T follicular helper cell (primary cell): ENCODE data around the gene ZXDC.

ENCODE experiments used
- DNase-seq: peaks from one replicate; pipeline ENCODE4 v3.0.0-alpha.2; 2020; ENCODE audit warnings: low read depth

ZXDC gene

DNA sequence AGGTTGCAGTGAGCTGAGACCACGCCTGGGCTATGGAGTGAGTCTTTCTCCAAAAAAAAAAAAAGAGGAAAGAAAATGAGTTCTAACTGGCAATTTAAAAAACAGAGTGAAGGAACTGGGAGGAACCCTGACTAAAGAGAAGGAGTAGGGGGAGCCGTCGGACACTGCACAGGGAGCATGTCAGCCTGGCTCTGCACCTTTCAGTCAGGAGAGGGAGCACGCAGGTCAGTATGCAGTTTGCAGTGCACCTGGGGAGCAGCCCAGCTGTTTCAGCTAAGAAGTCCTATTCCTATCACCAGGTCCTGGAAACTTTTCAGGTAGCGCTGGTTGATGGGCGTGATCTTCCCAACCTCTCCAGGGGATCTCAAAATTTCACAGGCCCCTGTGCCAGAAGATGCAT lies 14.9 kb upstream of the ZXDC start:
- DNase-seq, result no peak

- DNase-seq, result no peak
Measured at GRCh38 chr3:126488886-126489569, 13.3 kb upstream of the ZXDC start.

DNA sequence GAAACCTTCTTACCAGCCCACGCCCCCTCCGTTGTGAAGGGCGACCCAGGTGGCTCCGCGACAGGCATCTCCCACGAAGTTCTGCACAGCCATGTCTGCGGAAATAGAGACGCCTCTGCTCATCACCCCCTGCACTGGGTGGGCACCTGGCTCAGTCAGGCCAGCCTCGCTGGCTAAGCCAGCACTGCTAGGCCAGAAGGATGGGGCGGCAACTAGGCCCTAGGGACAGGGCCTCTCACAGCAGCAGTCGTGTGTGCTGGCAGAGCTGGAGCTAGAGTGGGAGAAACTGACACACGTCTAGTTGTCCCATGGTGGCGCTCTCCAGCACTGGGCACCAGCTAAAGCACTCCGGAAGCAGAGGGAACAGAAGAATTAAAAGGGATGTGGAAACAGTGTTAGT lies 12.5 kb upstream of the ZXDC start:
- no peak for DNase-seq

DNA sequence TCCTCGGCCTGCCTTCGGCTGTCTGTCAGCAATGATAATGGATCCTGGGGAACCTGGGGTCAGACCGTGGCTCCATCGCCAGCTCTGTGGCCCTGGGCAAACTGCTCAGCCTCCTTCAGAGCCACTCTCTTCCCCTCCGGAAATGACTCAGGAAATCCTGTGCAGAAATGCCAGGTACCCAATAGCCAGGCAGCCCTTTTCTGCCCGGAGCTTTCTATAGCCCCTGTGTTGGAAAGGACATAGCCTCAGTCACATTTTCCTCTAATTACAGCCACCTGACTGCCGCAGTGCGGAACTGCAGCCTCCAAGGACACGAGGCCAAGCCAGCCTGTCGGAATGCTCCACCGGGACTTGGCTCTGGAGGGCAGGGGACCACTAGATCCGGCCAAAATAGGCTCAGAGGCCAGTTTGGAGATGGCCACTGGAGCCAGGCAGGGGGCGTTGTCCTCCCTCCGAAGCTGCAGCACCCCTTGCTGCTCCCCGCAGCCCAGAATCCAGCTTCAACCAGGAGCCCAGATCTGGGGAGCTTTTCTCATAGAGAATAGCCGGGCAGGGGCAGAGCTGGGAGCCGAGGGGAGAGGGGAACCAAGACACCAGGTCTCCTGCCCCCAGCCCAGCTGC lies 11.6 kb upstream of the ZXDC start:
- no peak for DNase-seq

DNA sequence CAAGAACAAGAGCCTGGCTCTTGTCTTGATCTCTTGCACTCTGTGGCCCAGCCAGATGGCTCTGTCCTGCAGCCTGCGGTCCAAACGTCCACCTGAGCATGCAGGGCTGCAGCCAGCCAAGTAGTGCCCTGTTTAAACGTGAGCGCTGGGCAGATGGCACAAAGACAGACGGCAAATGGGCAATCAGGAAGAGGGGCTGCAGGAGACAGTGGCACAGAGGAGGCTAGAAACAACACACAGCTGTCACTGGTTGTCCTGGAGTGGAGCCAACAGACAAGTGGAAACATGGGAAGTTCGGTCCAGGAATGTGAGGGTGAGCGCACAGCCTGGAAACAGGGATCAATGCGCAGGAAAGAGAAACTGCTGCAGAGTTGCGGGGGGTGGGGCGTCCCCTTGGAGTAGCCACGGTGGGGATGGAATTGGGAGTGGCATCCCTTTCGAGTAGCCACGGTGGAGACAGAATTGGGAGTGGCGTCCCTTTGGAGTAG lies 10.7 kb upstream of the ZXDC start:
- no peak for DNase-seq

- no peak for DNase-seq
Measured at GRCh38 chr3:126485956-126486355, 10.3 kb upstream of the ZXDC start.

DNA sequence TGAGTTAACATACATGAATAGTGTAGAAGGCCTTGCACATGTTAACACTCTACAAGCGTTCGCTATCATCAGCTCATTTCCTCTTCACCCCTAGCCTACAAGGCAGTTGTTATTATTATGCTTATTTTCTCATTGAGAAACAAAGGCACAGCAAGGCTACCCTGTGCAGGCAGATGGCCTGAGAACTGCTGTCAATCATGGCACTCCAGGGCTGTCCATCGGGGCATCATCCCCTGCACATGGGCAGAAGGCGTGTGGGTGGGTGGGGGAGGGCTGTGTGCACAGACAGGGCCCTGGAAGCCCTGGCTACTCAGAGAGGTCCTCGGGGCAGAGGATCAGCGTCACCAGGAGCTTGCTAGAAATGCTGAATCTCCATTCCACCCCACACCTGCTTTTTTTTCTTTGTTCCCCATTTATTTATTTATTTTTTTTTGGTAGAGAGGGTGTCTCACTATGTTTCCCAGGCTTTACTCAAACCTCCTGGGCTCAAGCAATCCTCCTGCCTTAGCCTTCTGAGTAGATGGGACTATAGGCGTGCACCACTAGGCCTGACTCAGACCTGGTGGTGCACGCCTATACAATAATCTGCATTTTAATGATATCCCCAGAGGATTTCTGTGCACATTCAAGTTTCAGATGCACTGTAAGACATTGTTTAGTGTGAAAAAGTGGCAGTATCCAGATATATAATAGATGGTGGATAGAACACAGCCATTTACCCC lies 9.6 kb upstream of the ZXDC start:
- no peak for DNase-seq

GRCh38 chr3:126484662-126485061 lies 9.0 kb upstream of the ZXDC start:
- DNase-seq, result no peak

DNA sequence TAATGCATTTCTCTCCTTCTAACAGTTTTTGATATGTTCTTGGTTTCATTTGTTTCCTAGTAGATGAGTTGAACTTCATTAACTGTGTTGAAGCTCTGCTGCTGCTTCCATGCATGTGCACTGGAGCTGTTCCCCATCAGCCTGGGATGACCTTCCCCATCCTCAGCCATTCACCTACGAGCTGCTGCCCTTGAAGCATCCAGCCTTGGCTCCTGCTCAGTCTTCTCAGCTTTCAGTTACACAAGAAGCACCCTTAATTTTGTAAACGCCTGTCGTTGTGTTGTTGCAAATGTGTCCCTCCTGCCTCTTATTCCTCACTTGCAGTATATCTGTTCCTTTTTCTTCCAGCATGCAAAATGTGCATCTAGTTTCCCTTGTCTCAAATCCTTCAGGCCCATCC lies 8.5 kb upstream of the ZXDC start:
- no peak for DNase-seq

DNA sequence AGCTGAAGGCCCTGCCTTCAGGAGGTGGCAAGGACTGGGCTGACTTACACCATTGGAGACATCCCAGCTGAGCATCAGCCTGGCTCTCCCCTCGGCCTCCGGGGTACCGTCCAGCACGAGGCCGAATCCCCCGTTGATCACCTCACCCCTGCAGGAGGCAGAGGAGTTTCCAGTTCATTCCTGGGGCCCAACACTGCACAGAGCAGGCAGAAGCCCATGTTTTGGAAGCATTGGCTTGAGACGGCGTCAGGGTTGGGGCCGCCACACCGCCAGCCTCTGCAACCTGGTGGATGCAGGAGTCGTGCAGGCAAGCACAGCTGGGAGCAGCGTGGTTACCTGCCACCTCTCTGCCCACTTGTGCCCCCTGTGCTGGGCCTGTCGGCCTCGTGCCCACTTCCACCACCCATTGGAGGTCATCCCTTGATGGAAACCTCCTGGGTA lies 7.7 kb upstream of the ZXDC start:
- DNase-seq, result no peak

DNA sequence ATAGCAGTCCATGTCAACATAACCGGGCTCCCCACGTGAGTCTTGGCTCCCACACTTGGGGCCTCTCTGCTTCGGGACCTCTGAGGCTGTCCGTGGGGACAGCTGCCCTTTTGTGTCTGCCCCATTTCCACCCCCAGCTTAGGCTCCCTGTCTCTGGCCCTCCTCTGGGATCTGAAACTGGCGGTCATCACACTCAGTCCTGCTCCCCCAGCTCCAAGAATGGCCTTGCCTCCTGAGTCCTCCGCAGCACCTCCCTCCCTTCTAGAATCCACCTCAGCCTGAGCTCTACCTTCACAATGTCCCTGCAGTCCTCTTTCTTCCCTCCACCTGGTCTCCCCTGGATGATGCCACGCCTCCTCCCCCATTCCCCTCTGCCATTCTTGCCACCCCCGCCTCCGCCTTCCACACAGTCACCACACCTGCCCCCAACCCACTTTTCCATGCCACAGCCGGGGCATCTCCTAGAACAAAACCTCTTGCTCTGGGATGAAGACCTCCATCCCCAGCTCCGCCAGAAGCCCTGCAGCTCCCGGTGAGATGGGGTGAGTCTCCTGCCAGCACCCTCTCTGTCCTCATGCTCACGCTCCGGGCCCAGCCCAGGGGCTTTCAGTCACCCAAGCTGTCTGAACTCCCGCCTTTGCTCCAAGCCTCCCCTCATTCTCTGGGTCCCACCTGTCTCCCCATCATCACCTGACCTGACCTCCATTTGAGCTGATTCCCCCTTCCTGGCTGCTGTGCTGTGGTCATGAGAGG lies 7.0 kb upstream of the ZXDC start:
- DNase-seq, result no peak

GRCh38 chr3:126481808-126482502 lies 6.3 kb upstream of the ZXDC start:
- DNase-seq, result no peak

DNA sequence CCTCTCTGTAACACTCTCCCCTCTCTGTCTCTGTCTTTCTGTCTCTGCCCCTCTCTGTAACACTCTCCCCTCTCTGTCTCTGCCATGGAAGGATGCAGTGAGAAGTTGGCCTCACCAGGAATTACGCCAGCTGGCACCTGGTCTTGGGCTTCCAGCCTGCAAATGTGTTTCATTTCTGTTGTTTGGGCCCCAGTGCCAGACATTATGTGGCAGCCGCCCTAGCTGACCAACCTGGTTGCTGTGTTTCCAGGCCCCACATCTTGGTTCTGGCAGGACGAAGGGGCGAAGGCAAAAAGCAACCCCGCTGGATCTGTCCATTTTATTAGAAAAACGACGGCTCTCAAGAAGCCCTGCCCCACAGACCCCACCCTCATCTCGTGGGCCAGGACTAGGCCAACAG lies 5.2 kb upstream of the ZXDC start:
- DNase-seq, result no peak

DNA sequence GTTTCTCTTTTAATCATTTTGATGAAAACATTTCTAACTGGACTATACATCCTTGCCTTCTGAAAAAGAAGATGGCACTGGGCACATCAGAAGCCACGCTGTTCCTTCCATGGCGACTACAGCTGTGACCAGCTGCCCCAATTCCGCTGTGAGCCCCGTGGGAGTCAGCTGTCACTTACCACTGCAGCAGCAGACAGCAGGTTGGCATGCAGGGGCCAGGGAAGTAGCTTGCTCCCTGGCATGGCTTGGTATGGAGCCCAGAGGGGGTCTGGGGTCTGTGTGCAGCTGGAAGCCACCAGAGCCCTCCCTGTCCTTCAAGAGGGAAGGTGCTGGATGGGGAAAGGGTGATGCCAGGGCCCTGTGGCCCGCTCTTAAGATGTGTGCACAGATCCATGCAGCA lies 4.5 kb upstream of the ZXDC start:
- no peak for DNase-seq

- DNase-seq, result no peak
Measured at GRCh38 chr3:126479642-126480041, 4.0 kb upstream of the ZXDC start.

DNA sequence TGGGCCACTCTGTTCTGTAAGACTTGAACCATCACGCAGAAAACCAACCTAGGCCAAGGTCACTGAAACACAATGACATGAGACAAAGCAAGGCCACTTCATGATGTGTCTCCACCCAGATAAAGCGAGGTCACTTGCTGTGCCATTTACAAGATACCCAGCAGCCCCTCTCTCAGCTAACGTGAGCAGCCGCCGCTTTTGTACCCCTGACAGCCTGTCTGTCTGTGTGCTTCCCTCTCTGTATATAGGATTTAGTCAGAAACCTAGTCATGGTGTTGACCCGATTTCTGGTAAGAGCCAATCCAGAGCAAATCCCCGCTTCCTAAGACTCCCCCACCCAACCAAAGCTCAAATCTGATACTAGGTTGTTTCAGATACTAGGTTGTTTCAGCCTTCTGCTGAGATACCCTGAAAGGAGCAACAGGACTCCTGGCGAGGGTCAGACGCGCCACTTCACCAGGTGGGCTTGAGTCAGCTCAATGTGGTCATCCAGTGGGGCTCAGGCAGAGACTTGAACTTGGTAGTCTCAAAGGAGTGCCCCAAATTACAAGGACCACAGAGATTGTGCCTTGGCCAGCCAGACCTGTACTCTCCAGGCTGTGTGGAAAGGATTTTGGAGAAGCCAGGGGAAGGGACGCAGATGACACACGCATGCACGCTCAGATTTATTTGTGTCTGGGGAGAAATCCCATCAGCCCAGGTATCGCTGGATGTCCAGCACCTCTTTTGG lies 3.1 kb upstream of the ZXDC start:
- no peak for DNase-seq

- DNase-seq, result no peak
Measured at GRCh38 chr3:126477061-126477380, 1.3 kb upstream of the ZXDC start.

DNA sequence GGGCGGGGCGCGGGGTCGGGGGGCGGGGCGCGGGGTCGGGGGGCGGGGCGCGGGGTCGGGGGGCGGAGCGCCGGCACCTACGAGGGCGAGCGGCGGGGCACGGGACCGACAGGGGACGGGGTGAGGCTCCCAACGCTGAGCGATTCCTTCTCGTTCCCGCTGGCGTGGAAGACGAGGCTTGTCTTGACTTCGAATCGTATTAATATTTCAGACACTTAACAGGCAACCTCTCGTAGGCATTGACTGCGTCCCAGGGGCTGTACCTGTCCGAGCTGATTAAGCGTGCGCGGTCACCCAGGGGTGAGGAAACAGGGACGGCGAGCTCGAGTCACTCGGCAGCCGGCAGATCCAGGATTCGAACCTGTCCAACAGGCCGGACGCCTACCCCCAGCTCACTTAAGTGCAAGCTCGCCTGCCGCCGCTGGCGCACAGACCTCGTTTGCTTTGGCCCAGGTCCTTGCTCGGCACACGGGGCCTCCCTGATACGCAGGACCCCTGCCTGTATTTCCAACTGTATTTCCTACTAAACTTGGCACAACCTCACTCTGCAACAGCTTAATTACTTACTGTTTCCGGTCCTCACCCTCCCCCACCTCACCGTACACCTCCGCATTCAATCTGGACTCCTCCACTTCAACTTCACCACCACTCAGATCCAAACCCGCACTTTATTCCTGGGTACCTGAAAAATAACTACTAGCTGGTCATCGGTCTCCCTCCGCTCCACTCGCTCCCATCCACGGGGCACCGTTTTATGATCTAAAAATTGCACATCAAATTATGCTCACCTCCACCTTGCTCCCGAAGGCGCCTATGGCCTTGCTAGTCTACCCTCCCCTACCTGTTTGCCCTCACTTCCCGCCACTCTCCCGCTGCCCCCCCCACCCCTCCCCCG lies 722 bp upstream of the ZXDC start:
- no peak for DNase-seq

DNA sequence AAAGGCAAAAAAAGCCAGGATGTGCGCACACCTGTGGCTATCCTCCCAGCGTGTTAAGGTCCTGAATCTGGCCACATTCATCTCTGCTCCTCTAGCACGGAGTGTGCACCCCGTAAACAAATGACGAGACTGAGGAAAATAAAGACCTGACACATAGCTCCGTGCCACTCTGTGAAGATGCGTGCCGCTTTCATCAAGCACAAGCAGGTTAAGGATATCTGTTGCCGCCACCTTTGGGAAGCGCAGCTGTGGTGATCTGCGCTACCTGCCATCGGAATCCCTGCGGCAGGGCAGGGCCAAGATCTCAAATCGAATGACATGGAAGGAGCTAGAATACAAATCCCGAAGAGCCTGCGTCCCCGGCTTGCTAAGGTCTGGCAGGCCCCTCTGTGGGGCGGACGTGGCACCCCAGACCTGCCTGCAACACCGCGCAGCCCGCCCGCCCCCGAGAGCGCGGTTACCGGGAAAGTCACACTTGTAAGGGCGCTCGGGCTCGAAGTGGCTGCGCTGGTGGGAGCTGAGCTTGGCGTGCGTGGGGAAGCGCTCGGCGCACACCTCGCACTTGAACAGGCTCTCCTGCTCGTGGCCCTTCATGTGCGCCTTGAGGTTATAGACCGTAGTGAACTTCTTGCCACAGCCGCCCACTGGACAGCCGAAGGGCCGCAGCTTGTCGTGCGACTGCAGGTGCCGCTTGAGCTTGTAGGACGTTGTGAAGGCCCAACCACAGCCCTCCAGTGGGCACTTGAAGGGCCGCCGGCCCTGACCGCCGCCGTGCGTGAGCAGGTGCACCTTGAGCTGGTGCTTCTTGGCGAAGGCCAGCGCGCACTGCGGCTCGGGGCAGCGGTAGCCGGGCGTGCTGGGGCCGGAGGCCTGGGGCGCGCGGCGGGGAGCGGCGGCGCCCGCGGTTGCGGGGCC lies 936 bp downstream of the ZXDC start:
- DNase-seq, result peak; percentile 9
